Stimulated activated naive CD8-positive, alpha-beta T cell treated with anti-CD3 and anti-CD28 coated beads, Interleukin-15, Interleukin-2, amounts not matched to agents 100 ng/mL and 50 ng/mL, for 24 hours (primary cell): ENCODE measurements around the gene FAM76A.
A peak's percentile ranks its signal among the peaks of the same experiment; 100 is the strongest.
"Not testable (repeated sequence)": the region's sequence is repeated elsewhere in the genome, so short reads cannot be mapped to it uniquely, and the experiment has no call there.

Experiments
- H3K27ac Mint-ChIP-seq: one replicate; pipeline ENCODE4 v1.8.0; 2021; ENCODE audit warnings: mild to moderate bottlenecking, mixed read lengths
- H3K27me3 Mint-ChIP-seq: one replicate; pipeline ENCODE4 v1.8.0; 2021; ENCODE audit warnings: mixed read lengths
- H3K36me3 Mint-ChIP-seq: one replicate; pipeline ENCODE4 v1.8.0; 2021; ENCODE audit warnings: low read depth, mixed read lengths
- H3K4me1 Mint-ChIP-seq: one replicate; pipeline ENCODE4 v1.8.0; 2021; ENCODE audit warnings: low read depth, mixed read lengths
- H3K4me3 Mint-ChIP-seq: one replicate; pipeline ENCODE4 v1.8.0; 2021; ENCODE audit warnings: mild to moderate bottlenecking, mixed read lengths
- H3K9me3 Mint-ChIP-seq: one replicate; pipeline ENCODE4 v1.8.0; 2021; ENCODE audit warnings: mixed read lengths

Gene FAM76A

DNA sequence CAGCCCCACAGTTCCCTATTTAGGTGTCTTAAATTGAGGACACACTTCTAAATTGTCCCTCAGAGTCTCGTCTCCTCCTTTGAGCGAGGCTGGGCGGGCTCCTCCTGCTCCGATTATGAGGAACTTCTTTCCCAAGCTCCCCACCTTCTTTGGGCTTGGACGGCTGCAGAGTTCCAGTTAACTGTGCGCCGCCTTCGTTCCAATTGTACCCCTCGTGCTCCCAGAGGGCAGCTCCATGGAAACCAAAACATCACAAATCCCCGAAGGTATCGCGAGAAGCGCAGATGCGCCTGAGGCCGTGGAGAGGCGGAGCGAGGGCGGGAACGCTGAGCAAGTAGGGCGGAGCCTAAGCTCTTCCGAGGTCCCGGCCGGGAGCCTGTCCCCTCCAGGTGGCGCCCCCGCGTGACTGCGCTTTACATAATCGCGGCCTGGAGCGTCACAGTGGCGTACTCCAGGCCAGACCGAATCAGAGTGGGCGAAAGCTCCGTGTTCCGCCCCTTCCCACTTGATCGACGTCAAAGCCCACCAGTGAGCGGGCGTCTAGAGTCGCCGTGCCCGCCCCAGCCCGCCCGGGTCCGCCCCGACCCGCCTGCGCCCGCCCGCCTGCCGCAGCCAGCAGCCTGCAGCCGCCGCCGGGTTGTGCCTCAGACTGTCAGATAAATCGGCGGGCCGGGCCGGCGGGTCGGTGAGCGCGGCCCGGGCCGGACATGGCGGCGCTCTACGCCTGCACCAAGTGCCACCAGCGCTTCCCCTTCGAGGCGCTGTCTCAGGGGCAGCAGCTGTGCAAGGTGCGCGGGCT, at the start of gene FAM76A:
TSS of gene FAM76A (plus strand) at position 588 of the 799 bp plus-strand sequence. CDS start at position 708, 120 bp downstream.
- Mint-ChIP-seq H3K27ac (peak within 1 kb of the TSS; percentile 96), H3K4me3 (peak within 1 kb of the TSS; percentile 86), H3K9me3 (no peaks in the 10 kb centered on the region), H3K36me3 (peaks cover 10% of the 10 kb centered on the region), H3K4me1 (peaks cover 18% of the 10 kb centered on the region), H3K27me3 (no peaks in the 10 kb centered on the region)

DNA sequence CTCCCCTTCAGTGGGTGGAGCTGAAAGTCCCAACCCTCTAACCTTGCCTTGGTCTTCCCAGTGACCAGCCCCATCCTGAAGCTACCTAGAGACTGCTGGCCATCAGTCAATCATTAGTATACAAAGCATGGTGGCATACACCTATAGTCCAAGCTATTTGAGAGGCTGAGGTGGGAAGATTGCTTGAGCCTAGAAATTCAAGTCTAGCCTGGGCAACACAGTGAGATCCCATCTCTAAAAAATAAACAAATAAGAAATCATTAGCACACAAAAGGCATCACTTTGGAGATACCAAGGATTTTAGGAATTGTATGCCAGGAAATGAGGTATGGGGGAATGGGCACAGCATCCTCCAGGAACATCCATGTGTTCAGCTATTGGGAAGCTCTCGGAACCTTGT, 49.4 kb upstream of the FAM76A start:
- H3K9me3 Mint-ChIP-seq, result peaks cover 2% of the 10 kb centered on the region
- peaks cover 3% of the 10 kb centered on the region for H3K36me3 Mint-ChIP-seq
- H3K4me1 Mint-ChIP-seq, result peaks cover 13% of the 10 kb centered on the region
- no peaks in the 10 kb centered on the region for H3K27me3 Mint-ChIP-seq
- no peak overlapping the region for H3K4me3 Mint-ChIP-seq
- no peak overlapping the region for H3K27ac Mint-ChIP-seq

DNA sequence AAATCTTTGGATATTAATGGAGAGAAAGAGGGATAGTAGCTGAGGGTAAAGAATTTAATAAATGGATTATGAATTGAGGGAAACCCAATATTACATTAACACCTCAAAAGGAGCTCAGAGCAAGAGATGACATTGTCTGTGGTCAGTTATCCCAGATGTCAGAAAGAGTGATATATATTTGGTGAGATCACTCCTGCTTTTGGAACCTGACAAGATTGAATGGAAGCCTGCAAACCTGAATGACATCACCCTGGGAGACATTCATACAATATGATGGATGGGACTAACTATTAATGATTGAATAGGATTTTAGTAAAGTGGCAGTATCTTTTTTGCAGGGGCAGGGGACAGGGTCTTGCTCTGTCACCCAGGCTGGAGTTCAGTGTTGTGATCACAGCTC, 47.0 kb upstream of the FAM76A start:
- Mint-ChIP-seq H3K4me3 (no peak overlapping the region), H3K9me3 (peaks cover 9% of the 10 kb centered on the region), H3K36me3 (peaks cover 7% of the 10 kb centered on the region), H3K4me1 (no peaks in the 10 kb centered on the region), H3K27ac (no peak overlapping the region), H3K27me3 (no peaks in the 10 kb centered on the region)

DNA sequence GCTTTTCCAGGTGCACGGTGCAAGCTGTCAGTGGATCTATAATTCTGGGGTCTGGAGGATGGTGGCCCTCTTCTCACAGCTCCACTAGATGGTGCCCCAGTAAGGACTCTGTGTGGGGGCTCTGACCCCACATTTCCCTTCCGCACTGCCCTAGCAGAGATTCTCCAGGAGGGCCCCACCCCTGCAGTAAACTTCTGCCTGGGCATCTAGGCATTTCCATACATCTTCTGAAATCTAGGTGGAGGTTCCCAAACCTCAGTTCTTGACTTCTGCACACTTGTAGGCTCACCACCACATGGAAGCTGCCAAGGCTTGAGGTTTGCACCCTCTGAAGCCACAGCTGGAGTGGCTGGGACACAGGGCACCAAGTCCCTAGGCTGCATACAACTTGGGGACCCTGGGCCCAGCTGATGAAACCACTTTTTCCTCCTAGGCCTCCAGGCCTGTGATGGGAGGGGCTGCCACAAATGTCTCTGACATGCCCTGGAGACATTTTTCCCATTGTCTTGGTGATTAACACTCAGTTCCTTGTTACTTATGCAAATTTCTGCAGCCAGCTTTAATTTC, 45.5 kb upstream of the FAM76A start:
- not testable (repeated sequence) for H3K4me1 Mint-ChIP-seq, H3K4me3 Mint-ChIP-seq, H3K27me3 Mint-ChIP-seq, H3K9me3 Mint-ChIP-seq, H3K36me3 Mint-ChIP-seq, H3K27ac Mint-ChIP-seq

DNA sequence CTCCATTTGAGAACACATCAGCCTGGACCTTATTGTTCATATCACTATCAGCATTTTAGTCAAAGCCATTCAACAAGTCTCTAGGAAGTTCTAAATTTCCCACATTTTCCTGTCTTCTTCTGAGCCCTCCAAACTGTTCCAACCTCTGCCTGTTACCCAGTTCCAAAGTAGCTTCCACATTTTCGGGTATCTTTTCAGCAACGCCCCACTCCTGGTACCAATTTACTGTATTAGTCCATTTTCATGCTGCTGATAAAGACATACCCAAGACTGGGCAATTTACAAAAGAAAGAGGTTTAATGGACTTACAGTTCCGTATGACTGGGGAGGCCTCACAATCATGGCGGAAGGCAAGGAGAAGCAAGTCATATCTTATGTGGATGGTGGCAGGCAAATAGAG, 44.2 kb upstream of the FAM76A start:
- not testable (repeated sequence) for H3K4me1 Mint-ChIP-seq, H3K27me3 Mint-ChIP-seq, H3K9me3 Mint-ChIP-seq, H3K27ac Mint-ChIP-seq, H3K36me3 Mint-ChIP-seq, H3K4me3 Mint-ChIP-seq

DNA sequence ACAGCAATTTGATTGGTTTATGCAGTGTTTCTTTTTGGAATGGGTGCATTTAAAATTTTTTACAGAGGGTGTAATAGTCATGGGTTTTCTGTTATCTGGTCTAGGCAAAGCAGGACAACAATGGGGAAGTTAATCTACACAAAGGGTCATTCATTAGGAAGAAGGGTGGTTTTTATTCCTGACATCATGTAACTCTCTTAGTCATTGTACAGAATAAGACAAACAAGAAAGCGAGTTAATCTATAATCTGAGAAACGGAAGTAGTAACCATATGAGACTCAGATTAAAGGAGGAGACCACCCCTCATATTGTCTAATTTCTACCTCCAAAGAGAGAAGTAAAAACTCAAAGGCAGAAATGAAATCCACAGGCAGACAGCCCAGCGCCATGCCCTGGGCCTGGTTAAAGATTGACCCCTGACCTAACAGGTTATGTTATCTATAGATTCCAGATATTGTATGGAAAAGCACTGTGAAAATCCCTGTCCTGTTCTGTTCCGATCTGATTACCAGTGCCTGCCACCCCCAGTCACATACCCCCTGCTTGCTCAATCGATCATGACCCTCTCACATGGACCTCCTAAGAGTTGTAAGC, 43.3 kb upstream of the FAM76A start:
- Mint-ChIP-seq H3K4me1 (no peaks in the 10 kb centered on the region), H3K27me3 (no peaks in the 10 kb centered on the region), H3K36me3 (peaks cover 7% of the 10 kb centered on the region), H3K4me3 (no peak overlapping the region), H3K9me3 (peaks cover 9% of the 10 kb centered on the region), H3K27ac (no peak overlapping the region)

DNA sequence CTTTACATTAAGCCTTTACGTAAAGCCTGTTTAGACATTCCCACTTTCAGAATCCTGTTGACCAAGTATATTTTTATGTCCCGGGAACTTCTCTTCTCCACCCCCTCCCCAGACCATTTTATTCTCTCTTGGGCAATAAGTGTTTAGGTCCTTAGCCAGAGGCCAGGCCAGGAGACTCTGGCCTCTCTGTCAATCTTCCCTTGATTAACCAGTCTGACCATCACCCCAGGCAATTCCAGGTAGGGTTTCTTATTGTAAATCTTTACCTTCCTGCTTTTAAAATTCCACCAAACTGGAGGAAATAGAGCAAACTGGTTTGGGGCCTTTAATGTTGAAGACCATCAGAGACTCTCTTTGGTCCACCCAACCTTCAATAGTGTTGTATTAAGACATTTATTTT, 41.6 kb upstream of the FAM76A start:
- Mint-ChIP-seq H3K4me3 (no peak overlapping the region), H3K27ac (no peak overlapping the region), H3K27me3 (no peaks in the 10 kb centered on the region), H3K4me1 (no peaks in the 10 kb centered on the region), H3K36me3 (peaks cover 7% of the 10 kb centered on the region), H3K9me3 (peaks cover 9% of the 10 kb centered on the region)

DNA sequence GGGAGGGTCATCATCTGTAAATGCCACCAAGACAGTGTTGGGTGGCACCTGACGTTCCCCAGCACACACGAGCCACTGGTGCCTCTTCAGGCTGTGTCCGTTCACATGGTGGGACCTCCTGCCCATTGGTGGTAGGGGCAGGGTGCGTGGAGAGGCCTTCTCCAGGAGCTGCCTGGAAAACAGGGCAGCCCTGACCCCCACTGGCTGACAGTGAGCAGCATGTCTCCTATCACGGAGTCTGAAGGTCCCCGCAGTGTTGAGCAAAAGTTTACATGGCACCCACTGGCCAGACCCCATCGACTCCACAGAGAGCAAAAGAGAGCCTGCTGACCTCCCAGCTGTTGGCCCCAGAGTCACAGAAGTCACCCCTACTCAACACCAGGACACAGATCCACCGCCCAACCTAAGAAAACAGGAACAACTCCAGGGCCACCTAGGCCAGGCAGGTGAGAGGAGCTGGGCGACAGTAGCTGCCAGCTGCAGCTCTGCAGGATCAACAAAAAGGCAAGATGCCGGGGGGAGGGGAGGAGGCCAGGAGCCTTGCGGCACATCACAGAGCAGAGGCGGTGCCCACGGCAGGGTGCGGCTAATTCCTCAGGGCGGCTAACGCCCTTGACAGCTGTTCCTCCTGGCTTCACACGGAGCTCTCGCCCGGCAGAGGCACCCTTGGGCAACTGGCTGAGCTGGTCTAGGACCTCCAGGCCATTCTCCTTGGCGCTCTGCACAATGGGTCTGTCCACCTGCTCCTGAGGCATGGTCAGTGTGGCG, 39.4 kb upstream of the FAM76A start:
- H3K9me3 Mint-ChIP-seq, result peaks cover 7% of the 10 kb centered on the region
- no peak overlapping the region for H3K4me3 Mint-ChIP-seq
- peaks cover 7% of the 10 kb centered on the region for H3K27me3 Mint-ChIP-seq
- H3K36me3 Mint-ChIP-seq, result peaks cover 4% of the 10 kb centered on the region
- H3K27ac Mint-ChIP-seq, result no peak overlapping the region
- peaks cover 13% of the 10 kb centered on the region for H3K4me1 Mint-ChIP-seq

DNA sequence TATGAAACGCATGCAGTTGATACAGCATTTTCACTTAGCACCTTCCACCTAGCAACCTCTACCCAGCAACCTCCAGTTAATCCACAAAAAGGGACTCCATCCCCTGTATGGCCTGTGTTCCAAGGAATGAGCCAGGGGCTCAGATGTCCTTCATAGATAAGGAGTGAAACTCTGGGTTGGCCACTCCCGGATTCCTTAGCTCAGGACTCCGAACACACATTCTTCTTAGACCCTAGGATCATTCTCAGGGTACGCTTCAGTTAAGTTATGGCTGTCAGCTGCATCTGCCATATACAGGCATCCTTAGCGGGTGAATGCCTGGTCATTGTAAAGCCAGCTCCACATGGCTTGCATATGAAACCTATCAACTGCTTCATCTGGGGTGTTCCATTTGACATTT, 37.9 kb upstream of the FAM76A start:
- H3K27ac Mint-ChIP-seq, result no peak overlapping the region
- peaks cover 7% of the 10 kb centered on the region for H3K27me3 Mint-ChIP-seq
- H3K4me1 Mint-ChIP-seq, result peaks cover 13% of the 10 kb centered on the region
- peaks cover 3% of the 10 kb centered on the region for H3K9me3 Mint-ChIP-seq
- H3K4me3 Mint-ChIP-seq, result no peak overlapping the region
- no peaks in the 10 kb centered on the region for H3K36me3 Mint-ChIP-seq

DNA sequence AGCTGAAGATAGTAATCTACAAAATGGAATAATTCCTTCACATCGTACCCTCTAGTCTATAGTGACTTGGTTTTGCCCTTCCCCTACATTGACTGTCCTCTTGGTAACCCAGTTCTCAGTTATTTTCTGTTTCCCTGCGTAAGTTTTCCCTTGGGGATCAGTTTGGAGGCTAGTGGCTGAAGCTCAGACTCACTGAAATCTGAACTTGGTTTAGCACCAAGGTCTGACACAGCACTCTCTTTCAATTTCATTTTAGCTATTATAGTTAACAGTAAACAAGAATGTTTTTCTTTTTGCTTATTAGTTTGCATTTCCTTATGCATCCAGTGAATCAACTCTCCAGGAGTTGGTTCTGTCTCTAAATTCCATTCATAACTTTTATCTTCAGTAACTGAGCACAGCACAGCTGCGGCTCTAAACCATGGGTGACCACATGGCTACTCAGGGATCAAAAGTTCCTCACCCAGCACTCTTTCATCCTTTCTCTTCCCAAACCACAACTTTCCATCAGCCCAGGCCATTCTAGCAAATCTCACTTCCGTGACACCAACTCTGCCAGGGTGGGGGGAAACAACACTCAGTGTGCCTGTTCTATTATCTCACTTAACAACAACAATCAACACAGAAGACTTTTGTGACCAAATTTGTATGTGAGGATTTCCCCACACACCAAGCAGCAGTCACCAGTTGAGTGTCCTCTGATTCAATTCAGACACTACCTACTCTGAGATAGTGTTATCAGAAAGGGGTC, 36.2 kb upstream of the FAM76A start:
- Mint-ChIP-seq H3K9me3 (peaks cover 3% of the 10 kb centered on the region), H3K36me3 (no peaks in the 10 kb centered on the region), H3K27me3 (peaks cover 7% of the 10 kb centered on the region), H3K4me3 (peak overlapping the region; percentile 19), H3K4me1 (peaks cover 13% of the 10 kb centered on the region), H3K27ac (peak overlapping the region; percentile 76)

DNA sequence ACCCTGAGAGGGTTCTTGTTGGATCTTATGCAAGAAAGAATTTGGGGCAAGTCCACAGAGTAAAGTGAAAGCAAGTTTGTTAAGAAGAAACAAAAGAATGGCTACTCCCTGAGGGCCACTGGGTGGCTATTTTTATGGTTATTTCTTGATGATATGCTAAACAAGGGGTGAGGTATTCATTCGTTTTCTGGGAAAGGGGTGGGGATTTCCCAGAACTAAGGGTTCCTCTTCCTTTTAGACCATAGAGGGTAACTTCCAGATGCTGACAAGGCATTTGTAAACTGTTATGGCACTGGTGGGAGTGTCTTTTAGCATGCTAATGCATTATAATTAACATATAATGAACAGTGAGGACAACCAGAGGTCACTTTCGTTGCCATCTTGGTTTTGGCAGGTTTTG, 35.6 kb upstream of the FAM76A start:
- H3K27ac Mint-ChIP-seq, result peak overlapping the region; percentile 76
- peaks cover 13% of the 10 kb centered on the region for H3K4me1 Mint-ChIP-seq
- no peaks in the 10 kb centered on the region for H3K36me3 Mint-ChIP-seq
- no peak overlapping the region for H3K4me3 Mint-ChIP-seq
- H3K27me3 Mint-ChIP-seq, result peaks cover 7% of the 10 kb centered on the region
- H3K9me3 Mint-ChIP-seq, result peaks cover 3% of the 10 kb centered on the region

DNA sequence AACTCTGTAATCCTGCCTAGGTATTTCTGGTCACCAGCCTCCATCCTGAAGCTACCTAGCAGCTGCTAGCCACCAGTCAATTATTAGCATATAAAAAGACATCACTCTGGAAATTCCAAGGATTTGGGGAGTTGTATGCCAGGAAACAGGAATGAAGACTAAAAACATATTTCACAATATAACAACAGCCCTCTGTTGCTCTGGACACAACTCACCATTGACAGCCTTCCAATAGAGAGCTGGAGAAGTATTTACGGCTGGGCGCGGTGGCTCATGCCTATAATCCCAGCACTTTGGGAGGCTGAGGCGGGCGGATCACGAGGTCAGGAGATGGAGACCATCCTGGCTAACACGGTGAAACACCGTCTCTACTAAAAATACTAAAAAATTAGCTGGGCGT, 28.9 kb upstream of the FAM76A start:
- not testable (repeated sequence) for H3K27ac Mint-ChIP-seq, H3K27me3 Mint-ChIP-seq, H3K36me3 Mint-ChIP-seq, H3K9me3 Mint-ChIP-seq, H3K4me3 Mint-ChIP-seq, H3K4me1 Mint-ChIP-seq

DNA sequence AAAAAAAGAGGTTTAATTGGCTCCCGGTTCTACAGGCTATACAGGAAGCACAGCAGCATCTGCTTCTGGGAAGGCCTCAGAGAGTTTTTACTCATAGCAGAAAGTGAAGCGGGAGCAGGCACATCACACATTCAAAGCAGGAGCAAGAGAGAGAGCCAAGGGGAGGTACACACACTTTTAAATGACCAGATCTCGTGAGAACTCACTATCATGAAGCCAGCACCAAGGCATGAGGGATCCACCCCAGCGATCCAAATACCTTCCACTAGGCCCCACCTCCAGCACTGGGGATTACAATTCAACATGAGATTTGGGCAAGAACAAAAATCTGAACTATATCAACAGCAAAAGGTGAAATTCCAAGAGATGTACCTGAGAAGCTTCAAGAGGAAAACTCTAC, 20.8 kb upstream of the FAM76A start:
- Mint-ChIP-seq H3K27me3 (peaks cover 6% of the 10 kb centered on the region), H3K4me3 (no peak overlapping the region), H3K4me1 (no peaks in the 10 kb centered on the region), H3K36me3 (peaks cover 3% of the 10 kb centered on the region), H3K27ac (no peak overlapping the region), H3K9me3 (peaks cover 14% of the 10 kb centered on the region)

DNA sequence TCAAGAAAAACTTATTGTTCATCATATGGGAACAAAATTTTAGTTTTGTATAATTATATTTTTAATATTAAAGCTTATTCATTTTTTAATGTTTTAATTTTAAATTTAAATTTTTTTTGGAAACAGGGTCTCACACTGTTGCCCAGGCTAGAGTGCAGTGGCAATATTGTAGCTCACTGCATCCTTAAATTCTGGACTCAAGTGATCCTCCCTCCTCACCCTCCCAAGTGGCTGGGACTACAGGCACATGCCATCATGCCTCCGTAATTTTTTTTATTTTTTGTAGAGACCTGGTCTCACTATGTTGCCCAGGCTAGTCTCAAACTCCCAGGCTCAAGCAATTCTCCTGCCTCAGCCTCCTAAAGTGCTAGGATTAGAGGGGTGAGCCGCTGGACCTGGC, 20.2 kb upstream of the FAM76A start:
- H3K4me1 Mint-ChIP-seq, result no peaks in the 10 kb centered on the region
- H3K4me3 Mint-ChIP-seq, result no peak overlapping the region
- no peak overlapping the region for H3K27ac Mint-ChIP-seq
- peaks cover 14% of the 10 kb centered on the region for H3K9me3 Mint-ChIP-seq
- peaks cover 3% of the 10 kb centered on the region for H3K36me3 Mint-ChIP-seq
- peaks cover 6% of the 10 kb centered on the region for H3K27me3 Mint-ChIP-seq
